Activated CD4-positive, alpha-beta memory T cell treated with anti-CD3 and anti-CD28 coated beads, Interleukin-2, amount 10 ng/mL, durations not matched to agents 7 days and 5 days (primary cell): Measurements from ENCODE around the gene ELMO1. TPM values are rescaled to one million over a fixed set of nuclear protein-coding genes. Genes with fewer than 3 reads are reported as not detected.

Experiments
- CTCF ChIA-PET: fragments of 350-600 bp; sonication (Branson Sonifier 250); formaldehyde crosslinking; loops from one replicate; lab custom pipeline; 2021; ENCODE audit warnings: antibody characterized with exemption, inconsistent platforms; lab: Charles Lee
- POLR2A ChIA-PET: fragments of 350-600 bp; sonication (Branson Sonifier 250); formaldehyde crosslinking; loops from one replicate; lab custom pipeline; 2021; ENCODE audit warnings: antibody characterized with exemption; lab: Charles Lee
- DNase-seq: peaks from one replicate; pipeline ENCODE4 v3.0.0-alpha.2; 2020
- H3K27ac Mint-ChIP-seq: one replicate; pipeline ENCODE4 v1.8.0; 2021; ENCODE audit warnings: mild to moderate bottlenecking, mixed read lengths
- H3K27me3 Mint-ChIP-seq: one replicate; pipeline ENCODE4 v1.8.0; 2021; ENCODE audit warnings: mixed read lengths
- H3K36me3 Mint-ChIP-seq: one replicate; pipeline ENCODE4 v1.8.0; 2021; ENCODE audit warnings: low read depth, mixed read lengths
- H3K4me1 Mint-ChIP-seq: one replicate; pipeline ENCODE4 v1.8.0; 2021; ENCODE audit warnings: mixed read lengths
- H3K4me3 Mint-ChIP-seq: one replicate; pipeline ENCODE4 v1.8.0; 2021; ENCODE audit warnings: mild to moderate bottlenecking, mixed read lengths
- H3K9me3 Mint-ChIP-seq: one replicate; pipeline ENCODE4 v1.8.0; 2021; ENCODE audit warnings: mixed read lengths
- total RNA-seq, 2 experiments: library from RNA; stranded (reverse); gene quantifications; one replicate each; pipeline ENCODE4 v1.2.3, GENCODE V29; 2021

Gene ELMO1
- total RNA-seq, 2 experiments from 2014 or later: 100 to 102 TPM

DNA sequence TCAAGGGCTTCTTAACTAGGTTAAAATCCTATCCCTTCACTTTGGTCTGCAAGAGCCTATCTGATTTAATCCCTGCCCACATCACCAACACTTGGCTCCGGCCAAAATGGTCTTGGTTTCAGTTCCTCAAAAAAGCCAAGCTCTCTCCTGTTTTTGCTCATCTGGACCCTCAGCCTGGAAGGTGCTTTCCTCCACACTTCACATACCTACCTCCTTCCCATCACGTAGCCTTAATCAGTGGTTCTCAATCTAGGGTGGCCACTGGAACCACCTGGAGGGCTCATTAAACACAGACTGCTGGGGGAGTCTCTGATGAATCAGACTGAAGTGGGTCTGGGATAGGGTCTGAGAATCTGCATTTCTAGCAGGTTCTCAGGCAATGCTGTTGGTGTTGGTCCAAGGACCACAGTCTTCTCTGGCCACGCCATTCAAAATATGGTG is 497.4 kb downstream of the ELMO1 start:
- Mint-ChIP-seq H3K9me3 (peaks cover 61% of the 10 kb centered on the region), H3K27ac (no peak overlapping the region), H3K27me3 (no peaks in the 10 kb centered on the region), H3K36me3 (peaks cover 79% of the 10 kb centered on the region), H3K4me3 (no peak overlapping the region), H3K4me1 (no peaks in the 10 kb centered on the region)
- ChIA-PET POLR2A (no interaction called here), CTCF (no interaction called here)
- no peak for DNase-seq

DNA sequence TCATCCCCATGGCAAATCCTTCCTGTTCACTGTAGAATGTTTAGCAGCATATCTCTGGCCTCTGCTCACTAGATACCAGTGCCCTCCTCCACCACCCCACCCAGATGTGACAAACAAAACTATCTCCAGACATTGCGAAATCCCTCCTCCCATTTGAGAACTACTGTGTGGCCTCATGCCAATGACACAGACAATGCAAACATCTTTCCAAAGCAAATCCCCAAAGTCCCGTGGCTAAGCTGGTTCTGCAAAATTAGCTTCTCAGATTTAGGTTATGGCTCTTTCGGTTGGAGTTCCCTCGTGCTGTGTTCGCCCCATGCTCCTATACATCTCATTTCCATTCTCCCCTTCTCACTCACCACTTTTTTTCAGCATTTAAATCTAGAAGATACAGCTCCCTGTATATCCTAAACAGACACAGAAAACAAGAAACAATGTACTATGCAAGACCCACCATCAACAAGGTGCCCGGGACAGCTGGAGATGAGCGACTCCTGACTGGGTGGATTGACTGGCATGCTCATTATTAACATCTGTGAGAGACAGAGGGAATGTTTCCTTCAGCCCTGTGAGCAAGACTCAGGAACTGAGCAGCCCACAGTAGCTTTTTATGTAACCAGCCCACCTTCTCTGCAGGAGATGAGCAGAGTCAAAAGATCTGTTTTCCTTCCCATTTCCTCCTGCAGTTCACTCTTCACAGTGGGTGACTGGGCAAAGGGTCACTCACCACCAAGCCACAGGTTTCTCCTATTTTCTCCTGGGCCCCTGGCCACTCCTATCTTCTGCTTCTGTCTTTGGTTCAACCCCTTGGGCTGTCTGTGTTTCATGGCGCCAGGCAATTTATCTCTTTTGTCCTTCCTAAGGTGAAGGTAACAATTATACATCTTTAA is 498.7 kb downstream of the ELMO1 start:
- H3K27ac Mint-ChIP-seq: no peak overlapping the region
- H3K4me1 Mint-ChIP-seq: no peaks in the 10 kb centered on the region
- peaks cover 73% of the 10 kb centered on the region for H3K36me3 Mint-ChIP-seq
- POLR2A ChIA-PET: no interaction called here
- peaks cover 57% of the 10 kb centered on the region for H3K9me3 Mint-ChIP-seq
- DNase-seq: no peak
- H3K4me3 Mint-ChIP-seq: no peak overlapping the region
- CTCF ChIA-PET: no interaction called here
- no peaks in the 10 kb centered on the region for H3K27me3 Mint-ChIP-seq

DNA sequence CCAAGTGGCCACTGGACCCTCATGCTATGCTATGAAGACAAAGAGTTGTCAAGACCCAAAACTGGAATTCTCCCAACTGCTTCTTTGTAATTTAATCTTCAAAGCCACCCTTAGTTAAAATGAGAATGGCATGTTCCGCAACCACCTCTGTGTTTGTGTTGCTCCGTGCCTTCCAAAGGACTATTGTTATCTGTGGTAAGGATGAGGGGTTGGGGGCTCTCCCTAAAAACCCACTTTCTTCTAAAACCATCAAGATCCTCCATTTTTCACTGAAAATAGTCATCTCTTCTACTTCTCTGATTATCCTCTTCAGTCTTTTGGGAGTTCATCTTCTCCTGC is 502.3 kb downstream of the ELMO1 start:
- Mint-ChIP-seq H3K4me3 (no peak overlapping the region), H3K9me3 (peaks cover 66% of the 10 kb centered on the region), H3K4me1 (peaks cover 11% of the 10 kb centered on the region), H3K36me3 (peaks cover 84% of the 10 kb centered on the region), H3K27ac (no peak overlapping the region), H3K27me3 (no peaks in the 10 kb centered on the region)
- ChIA-PET CTCF (no interaction called here), POLR2A (no interaction called here)
- no peak for DNase-seq

DNA sequence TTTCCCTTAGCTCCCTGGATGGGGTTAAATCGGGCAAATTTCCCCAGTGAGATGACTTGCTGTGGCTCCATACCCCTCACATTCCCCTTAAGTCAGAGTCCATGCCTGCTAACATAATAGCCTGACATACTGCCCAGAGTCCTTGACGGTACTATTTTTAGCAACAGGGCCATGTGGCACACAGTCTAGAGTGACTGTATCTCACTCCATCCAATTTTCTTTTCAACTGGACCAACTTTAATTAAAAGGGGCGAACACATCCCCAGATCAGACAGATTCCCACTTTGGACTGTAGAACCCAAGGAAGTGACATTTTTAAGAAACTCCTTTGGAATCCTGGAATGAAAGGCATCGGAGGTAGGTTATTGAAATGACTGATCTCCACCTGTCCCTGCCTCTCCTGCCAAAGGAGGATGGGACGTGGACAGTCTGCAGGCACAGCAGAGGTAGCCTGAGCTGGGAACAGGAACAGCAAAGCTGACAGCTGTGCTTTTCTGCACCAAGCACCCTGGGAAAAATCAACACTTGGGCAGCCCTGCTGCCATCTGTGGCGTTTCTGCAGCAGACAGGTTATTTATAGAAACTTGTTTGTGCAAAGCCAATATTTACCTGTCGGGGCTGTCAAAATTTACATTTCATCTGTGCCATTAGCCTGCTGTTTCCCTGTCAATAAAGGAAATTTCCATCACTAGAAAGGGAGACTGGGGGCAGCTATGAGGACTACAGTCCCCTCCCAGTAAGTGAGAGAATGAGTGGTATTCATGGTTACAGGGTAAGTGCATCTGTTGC is 502.9 kb downstream of the ELMO1 start:
- Mint-ChIP-seq H3K4me3 (no peak overlapping the region), H3K4me1 (peaks cover 11% of the 10 kb centered on the region), H3K27me3 (no peaks in the 10 kb centered on the region), H3K36me3 (peaks cover 84% of the 10 kb centered on the region), H3K27ac (no peak overlapping the region), H3K9me3 (peaks cover 64% of the 10 kb centered on the region)
- no peak for DNase-seq
- ChIA-PET CTCF (no interaction called here), POLR2A (no interaction called here)

DNA sequence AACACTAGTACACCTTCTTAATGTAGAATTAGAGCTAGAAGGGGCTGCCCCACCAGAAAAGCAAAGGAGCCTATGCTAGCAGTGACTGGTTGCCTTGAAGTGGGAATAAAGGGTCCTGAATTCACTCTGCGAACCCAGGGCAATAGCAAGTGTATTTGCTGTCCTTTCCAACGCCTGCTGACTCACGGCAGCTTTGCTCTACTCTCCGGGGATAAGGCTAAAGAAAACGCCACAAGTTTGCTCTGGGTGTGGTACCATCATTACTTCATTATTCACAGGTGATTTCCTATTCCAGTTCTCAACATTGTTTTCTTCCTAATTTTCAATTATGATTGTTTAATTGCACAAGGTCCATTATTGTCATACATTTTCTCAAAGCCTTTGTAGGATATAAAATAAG is 503.8 kb downstream of the ELMO1 start:
- ChIA-PET CTCF (interaction anchor here (1.1 kb wide), 1 partner anchor 41 kb away, joined by 3 read pairs; no protein-coding TSS in a partner anchor), POLR2A (no interaction called here)
- no peak for DNase-seq
- peaks cover 84% of the 10 kb centered on the region for H3K36me3 Mint-ChIP-seq
- no peak overlapping the region for H3K27ac Mint-ChIP-seq
- no peaks in the 10 kb centered on the region for H3K27me3 Mint-ChIP-seq
- no peak overlapping the region for H3K4me3 Mint-ChIP-seq
- peaks cover 62% of the 10 kb centered on the region for H3K9me3 Mint-ChIP-seq
- H3K4me1 Mint-ChIP-seq: peaks cover 11% of the 10 kb centered on the region

DNA sequence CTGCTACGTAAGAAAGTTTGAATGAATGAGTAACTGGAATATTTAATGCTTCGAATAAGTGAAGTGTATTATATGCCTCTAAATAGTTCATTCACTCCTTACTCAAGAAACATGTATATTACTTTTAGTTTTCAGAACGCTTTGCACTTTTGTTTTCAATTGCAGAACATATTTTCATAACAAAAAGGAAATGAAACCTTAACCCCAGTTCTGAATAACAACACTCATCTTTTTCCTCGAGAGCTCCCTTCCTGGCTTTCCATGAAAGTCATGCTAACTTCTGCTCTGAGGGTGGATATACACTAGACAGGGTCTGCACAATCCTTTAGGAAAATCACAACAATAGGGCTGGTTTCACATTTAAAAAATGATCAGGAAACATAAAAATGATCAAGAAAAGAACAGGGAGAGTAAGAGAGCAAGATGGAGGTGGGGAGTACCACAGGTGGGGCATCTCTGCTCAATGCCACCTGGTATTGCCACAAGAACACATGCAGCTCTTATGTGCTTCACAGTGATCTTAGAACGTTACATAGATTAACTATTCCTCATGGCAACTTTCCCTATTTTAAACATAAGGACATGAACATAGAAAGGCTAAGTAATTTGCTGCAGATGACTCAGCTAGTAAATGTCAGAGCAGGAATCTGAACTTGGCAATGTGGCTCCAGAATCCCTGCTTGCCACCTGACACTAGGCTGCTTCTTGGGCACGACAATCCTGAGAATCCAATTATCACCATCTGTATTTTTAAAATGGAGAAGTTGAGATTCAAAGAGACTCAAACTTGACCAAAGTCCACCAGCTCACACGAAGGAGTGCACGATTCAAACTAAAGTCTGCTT is 504.9 kb downstream of the ELMO1 start:
- ChIA-PET CTCF (interaction anchor here (1.1 kb wide), 2 partner anchors 42 to 456 kb away, joined by 3 to 4 read pairs; no protein-coding TSS in a partner anchor), POLR2A (no interaction called here)
- H3K36me3 Mint-ChIP-seq: peaks cover 80% of the 10 kb centered on the region
- H3K27me3 Mint-ChIP-seq: no peaks in the 10 kb centered on the region
- H3K9me3 Mint-ChIP-seq: peaks cover 62% of the 10 kb centered on the region
- no peak overlapping the region for H3K4me3 Mint-ChIP-seq
- peaks cover 13% of the 10 kb centered on the region for H3K4me1 Mint-ChIP-seq
- DNase-seq: no peak
- peak overlapping the region; percentile 9 for H3K27ac Mint-ChIP-seq

DNA sequence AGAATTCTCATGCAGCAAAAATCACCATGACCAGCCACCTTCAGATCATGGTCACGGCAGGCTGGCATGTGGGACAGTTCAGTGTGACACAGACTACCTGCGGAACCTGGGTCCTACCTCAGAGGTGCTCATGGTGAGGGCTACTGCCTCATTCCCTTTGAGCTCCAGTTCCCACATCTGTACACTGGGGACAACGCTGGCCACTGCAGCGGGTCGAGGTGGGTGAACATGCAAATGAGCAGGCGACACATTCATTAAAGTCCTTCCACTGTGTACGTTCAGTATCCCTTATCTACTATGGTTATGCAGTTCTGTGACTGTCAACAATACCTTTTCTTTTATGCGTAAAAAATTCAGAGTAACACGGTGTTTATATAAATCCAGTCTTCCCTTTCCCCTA is 505.7 kb downstream of the ELMO1 start:
- no peaks in the 10 kb centered on the region for H3K27me3 Mint-ChIP-seq
- CTCF ChIA-PET: no interaction called here
- H3K27ac Mint-ChIP-seq: no peak overlapping the region
- H3K9me3 Mint-ChIP-seq: peaks cover 62% of the 10 kb centered on the region
- no peak for DNase-seq
- peaks cover 80% of the 10 kb centered on the region for H3K36me3 Mint-ChIP-seq
- peaks cover 21% of the 10 kb centered on the region for H3K4me1 Mint-ChIP-seq
- POLR2A ChIA-PET: no interaction called here
- H3K4me3 Mint-ChIP-seq: no peak overlapping the region

DNA sequence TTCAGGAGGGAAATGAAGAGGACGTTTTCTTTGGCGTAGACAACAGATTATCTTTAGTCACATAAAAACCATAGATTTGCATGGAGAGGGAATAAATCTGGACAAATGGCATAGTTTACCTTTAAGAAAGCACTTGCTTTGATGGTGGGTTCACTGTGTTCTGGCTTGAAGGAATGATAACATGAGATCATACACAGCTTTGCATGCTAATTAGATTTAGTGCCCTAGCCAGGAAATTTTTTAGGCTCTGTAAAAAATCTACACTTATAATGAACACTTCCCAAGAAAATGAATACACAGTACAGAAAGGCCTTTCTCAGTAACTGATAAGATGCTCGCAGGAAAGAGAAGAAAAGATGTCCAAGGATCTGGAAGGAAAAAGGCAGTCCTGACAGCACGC is 506.1 kb downstream of the ELMO1 start:
- H3K36me3 Mint-ChIP-seq: peaks cover 81% of the 10 kb centered on the region
- POLR2A ChIA-PET: no interaction called here
- H3K27ac Mint-ChIP-seq: no peak overlapping the region
- peaks cover 25% of the 10 kb centered on the region for H3K4me1 Mint-ChIP-seq
- CTCF ChIA-PET: no interaction called here
- no peaks in the 10 kb centered on the region for H3K27me3 Mint-ChIP-seq
- no peak for DNase-seq
- H3K4me3 Mint-ChIP-seq: no peak overlapping the region
- H3K9me3 Mint-ChIP-seq: peaks cover 62% of the 10 kb centered on the region

DNA sequence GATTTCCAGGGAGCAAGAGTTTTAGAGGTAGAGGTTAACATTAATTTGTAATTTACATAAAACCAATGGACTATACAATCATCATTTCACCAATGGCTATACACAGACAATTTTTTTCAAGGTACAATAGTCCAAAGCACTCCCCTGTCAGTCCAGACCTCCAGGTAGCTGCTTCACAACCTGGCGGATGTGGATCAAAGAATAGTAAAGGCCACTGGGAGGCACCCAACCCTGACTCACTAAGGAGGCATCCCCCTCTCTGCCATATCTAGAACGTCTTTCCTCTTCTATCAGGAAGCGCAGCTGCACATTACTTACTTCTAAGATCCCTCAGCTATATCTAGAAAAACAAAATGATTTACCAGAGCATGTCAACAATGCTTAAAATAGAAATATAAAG is 506.6 kb downstream of the ELMO1 start:
- Mint-ChIP-seq H3K4me3 (no peak overlapping the region), H3K9me3 (peaks cover 62% of the 10 kb centered on the region), H3K27ac (no peak overlapping the region), H3K36me3 (peaks cover 81% of the 10 kb centered on the region), H3K4me1 (peaks cover 29% of the 10 kb centered on the region), H3K27me3 (no peaks in the 10 kb centered on the region)
- DNase-seq: no peak
- POLR2A ChIA-PET: no interaction called here
- CTCF ChIA-PET: no interaction called here

DNA sequence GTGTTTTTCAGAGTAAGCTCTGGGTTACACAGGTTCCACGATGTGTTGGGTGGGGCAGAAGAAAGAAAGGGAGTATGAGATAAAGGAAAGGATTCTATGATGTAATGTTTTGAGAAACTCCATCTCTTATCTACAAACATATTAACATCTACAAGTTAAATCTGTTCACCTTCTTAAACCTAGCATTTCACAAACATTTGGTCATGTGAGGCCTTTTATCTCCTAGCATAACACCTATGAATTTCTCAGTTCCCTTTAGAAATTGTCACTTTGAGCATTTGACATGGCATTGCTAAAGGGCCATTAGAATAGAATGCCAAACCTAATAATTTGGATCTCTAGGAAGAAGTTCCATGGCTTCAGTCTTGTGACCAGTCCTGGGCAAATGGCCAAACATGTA is 507.3 kb downstream of the ELMO1 start:
- H3K27ac Mint-ChIP-seq: no peak overlapping the region

DNA sequence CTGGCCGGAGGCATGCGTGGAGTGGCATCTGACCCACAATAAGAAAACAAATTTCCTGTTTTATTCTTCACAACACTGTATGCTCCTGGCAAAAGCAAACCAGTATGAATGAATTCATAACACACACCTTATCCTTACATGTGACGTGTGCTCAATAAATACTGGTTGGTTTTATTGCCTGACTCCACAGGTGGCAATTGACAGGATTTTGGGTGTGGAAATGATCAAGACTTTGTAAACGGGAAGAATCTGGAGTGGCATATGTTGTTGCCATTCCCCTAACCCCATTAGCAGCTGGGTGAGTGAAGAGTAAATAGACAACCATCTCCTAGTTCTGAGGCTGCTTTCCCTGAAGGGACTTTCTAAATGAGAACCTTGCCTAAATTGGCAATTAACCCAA is 508.8 kb downstream of the ELMO1 start:
- Mint-ChIP-seq H3K4me3 (no peak overlapping the region), H3K27me3 (no peaks in the 10 kb centered on the region), H3K27ac (no peak overlapping the region), H3K9me3 (peaks cover 75% of the 10 kb centered on the region), H3K36me3 (peaks cover 89% of the 10 kb centered on the region), H3K4me1 (peaks cover 39% of the 10 kb centered on the region)
- POLR2A ChIA-PET: no interaction called here
- CTCF ChIA-PET: interaction anchor here (2.2 kb wide), 1 partner anchor 242 kb away, joined by 7 read pairs; no protein-coding TSS in a partner anchor
- no peak for DNase-seq

More for the DNA sequence above, 507.3 kb downstream of the ELMO1 start:
- no peak for DNase-seq
- Mint-ChIP-seq H3K9me3 (peaks cover 66% of the 10 kb centered on the region), H3K36me3 (peaks cover 82% of the 10 kb centered on the region), H3K4me3 (no peak overlapping the region), H3K4me1 (peaks cover 34% of the 10 kb centered on the region), H3K27me3 (no peaks in the 10 kb centered on the region)
- POLR2A ChIA-PET: no interaction called here
- CTCF ChIA-PET: no interaction called here

DNA sequence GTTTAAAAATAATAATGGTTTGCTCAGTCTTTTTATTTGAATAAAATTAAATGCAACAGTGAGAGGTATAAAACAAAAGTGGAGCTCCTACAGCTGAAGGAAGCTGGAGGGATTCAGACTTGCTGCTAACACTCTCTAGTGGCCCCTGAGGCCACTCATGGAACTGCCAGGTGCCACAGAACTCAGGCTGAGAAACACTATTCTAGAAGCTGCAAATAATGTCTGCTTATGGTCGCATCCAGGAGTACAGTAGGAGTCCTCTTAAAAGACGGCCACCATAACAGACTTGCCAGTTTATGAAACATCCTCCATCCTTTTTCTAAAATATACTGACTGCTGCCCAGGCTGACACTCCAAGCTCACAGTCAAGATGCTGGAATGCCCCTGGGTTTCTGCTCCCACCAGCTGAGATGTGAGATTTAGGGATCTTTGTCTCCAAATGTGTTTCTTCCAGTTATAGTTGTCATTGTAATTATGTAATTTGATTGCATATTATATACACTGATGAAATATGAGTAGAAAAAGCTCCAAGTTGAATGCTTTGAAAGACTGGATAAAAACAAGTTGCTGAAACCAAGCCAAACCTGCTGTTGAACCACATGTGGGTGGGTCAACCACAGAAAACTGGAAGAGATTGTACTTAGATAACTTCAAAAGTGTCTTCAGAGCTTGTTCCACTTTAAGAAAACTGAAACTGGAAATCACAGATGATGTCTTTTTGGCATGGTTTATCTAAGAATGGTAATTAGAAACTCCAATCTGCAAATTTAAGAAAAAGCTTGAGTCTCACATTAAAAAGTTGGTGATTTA is 510.7 kb downstream of the ELMO1 start:
- ChIA-PET POLR2A (interaction anchor here (0.9 to 1.3 kb wide), 5 partner anchors 9 to 259 kb away, joined by 3 to 4 read pairs (median 4); no protein-coding TSS in a partner anchor), CTCF (interaction anchor here (0.6 to 2.2 kb wide), 8 partner anchors 10 to 503 kb away, joined by 3 to 7 read pairs (median 3); no protein-coding TSS in a partner anchor)
- peak overlapping the region; percentile 77 for H3K27ac Mint-ChIP-seq
- peaks cover 28% of the 10 kb centered on the region for H3K4me1 Mint-ChIP-seq
- H3K36me3 Mint-ChIP-seq: peaks cover 90% of the 10 kb centered on the region
- DNase-seq: peak; percentile 60
- H3K4me3 Mint-ChIP-seq: no peak overlapping the region
- H3K27me3 Mint-ChIP-seq: no peaks in the 10 kb centered on the region
- H3K9me3 Mint-ChIP-seq: peaks cover 75% of the 10 kb centered on the region
